Keratinocyte (primary cell): ENCODE results near the gene MRPL40. TPM values are rescaled to one million over a fixed set of nuclear protein-coding genes. Genes with fewer than 3 reads are reported as not detected.

Source experiments
- DNase-seq: peaks from one replicate; pipeline ENCODE4 v3.0.0-alpha.2; 2011; ENCODE audit warnings: low read depth, missing footprints, low spot score
- FAIRE-seq: peaks from 2 replicates; lab custom pipeline; 2011; peaks lifted over from hg19 to GRCh38; lab: Jason Lieb, UNC
- H2AFZ ChIP-seq: 2 replicates; pipeline ENCODE4 v1.6.0; 2012; ENCODE audit warnings: low read length, control low read depth, inconsistent platforms; ENCODE audit not compliant: control insufficient read depth
- H3K27ac ChIP-seq: 2 replicates; pipeline ENCODE4 v1.5.1; 2011; ENCODE audit warnings: low read length; ENCODE audit not compliant: control insufficient read depth, insufficient read depth
- H3K27me3 ChIP-seq: 3 replicates; pipeline ENCODE4 v1.6.0; 2011; ENCODE audit warnings: low read length; ENCODE audit not compliant: control insufficient read depth, insufficient read depth; ENCODE audit errors: extremely low read depth
- H3K36me3 ChIP-seq, 2 experiments: 2 replicates in 1 of 2; 3 replicates in 1 of 2; pipeline ENCODE4 v1.5.1; 2011; ENCODE audit warnings: low read length in 2 of 2, mild to moderate bottlenecking in 1 of 2; ENCODE audit not compliant: control insufficient read depth in 2 of 2, insufficient read depth in 2 of 2; ENCODE audit errors: extremely low read depth in 1 of 2
- H3K4me1 ChIP-seq: 3 replicates; pipeline ENCODE4 v1.5.1; 2011; ENCODE audit warnings: low read length; ENCODE audit not compliant: control insufficient read depth, insufficient read depth; ENCODE audit errors: extremely low read depth
- H3K4me2 ChIP-seq: 3 replicates; pipeline ENCODE4 v1.6.0; 2011; ENCODE audit warnings: low read depth, low read length; ENCODE audit not compliant: control insufficient read depth, insufficient read depth; ENCODE audit errors: extremely low read depth
- H3K4me3 ChIP-seq, 3 experiments: fragments of 200-600 bp in 1 of 3; sonication (generic) in 1 of 3; 2 replicates in 2 of 3; 3 replicates in 1 of 3; pipeline ENCODE4 v1.5.1; 2011 to 2016; ENCODE audit warnings: low read length in 3 of 3, mild to moderate bottlenecking in 3 of 3, control low read depth in 2 of 3, inconsistent platforms in 1 of 3, low read depth in 1 of 3, mixed read lengths in 1 of 3, mixed run types in 1 of 3, moderate library complexity in 1 of 3; ENCODE audit not compliant: control insufficient read depth in 2 of 3, insufficient read depth in 2 of 3; ENCODE audit errors: extremely low read depth in 1 of 3
- H3K79me2 ChIP-seq: 2 replicates; pipeline ENCODE4 v1.6.0; 2012; ENCODE audit warnings: low read length; ENCODE audit not compliant: control insufficient read depth, insufficient read depth
- H3K9ac ChIP-seq: 3 replicates; pipeline ENCODE4 v1.6.0; 2011; ENCODE audit warnings: low read length; ENCODE audit not compliant: control insufficient read depth, insufficient read depth; ENCODE audit errors: extremely low read depth
- H3K9me1 ChIP-seq: 3 replicates; pipeline ENCODE4 v1.6.0; 2011; ENCODE audit warnings: low read length; ENCODE audit not compliant: control insufficient read depth, insufficient read depth; ENCODE audit errors: extremely low read depth
- H3K9me3 ChIP-seq: 2 replicates; pipeline ENCODE4 v1.5.1; 2012; ENCODE audit warnings: low read depth, low read length; ENCODE audit not compliant: control insufficient read depth
- H4K20me1 ChIP-seq: 3 replicates; pipeline ENCODE4 v1.6.0; 2011; ENCODE audit warnings: low read length; ENCODE audit not compliant: control insufficient read depth, insufficient read depth; ENCODE audit errors: extremely low read depth
- EZH2 ChIP-seq: IDR thresholded peaks from one replicate; pipeline ENCODE4 v1.6.1; 2012; ENCODE audit warnings: inconsistent platforms, mild to moderate bottlenecking, low read length, moderate library complexity
- dilution Hi-C: fragments of 300-500 bp; cut with MboI; formaldehyde crosslinking; loops from one replicate; pipeline ENCODE4 v1.7.0; 2020; ENCODE audit warnings: low sequenced_read_pairs; ENCODE audit not compliant: extremely low pct_ligation_motif_present
- polyA plus RNA-seq, 5 experiments: library from polyadenylated mRNA; depleted of rRNA in 3 of 5; stranded (reverse) in 3 of 5; stranded (forward) in 1 of 5; unstranded in 1 of 5; fragments of >200 nt; gene quantifications; 1 replicate in 1 of 5; 2 replicates in 3 of 5; 3 replicates in 1 of 5; pipeline versions ENCODE4 v1.2.1 to v1.2.3, GENCODE V29; 2011 to 2012; ENCODE audit warnings: missing spikeins in 2 of 5, low read depth in 1 of 5, low replicate concordance in 1 of 5
- TF ChIP-seq, protein P1 (sequence below), 3 experiments: IDR thresholded peaks in 1 of 3; conservative IDR thresholded peaks in 1 of 3; optimal IDR thresholded peaks in 1 of 3; 2 replicates in 2 of 3; 3 replicates in 1 of 3; pipeline versions ENCODE3 to v1.5.1; 2011; ENCODE audit warnings: low read length in 3 of 3, mild to moderate bottlenecking in 3 of 3, moderate library complexity in 2 of 3, control low read depth in 1 of 3, inconsistent platforms in 1 of 3; ENCODE audit not compliant: insufficient read depth in 2 of 3; ENCODE audit errors: extremely low read depth in 1 of 3

MRPL40 gene
- polyA plus RNA-seq, 1 donor (not counting 4 experiments of a cell fraction or from before 2014, with no cell fraction given): 46.3 TPM

DNA sequence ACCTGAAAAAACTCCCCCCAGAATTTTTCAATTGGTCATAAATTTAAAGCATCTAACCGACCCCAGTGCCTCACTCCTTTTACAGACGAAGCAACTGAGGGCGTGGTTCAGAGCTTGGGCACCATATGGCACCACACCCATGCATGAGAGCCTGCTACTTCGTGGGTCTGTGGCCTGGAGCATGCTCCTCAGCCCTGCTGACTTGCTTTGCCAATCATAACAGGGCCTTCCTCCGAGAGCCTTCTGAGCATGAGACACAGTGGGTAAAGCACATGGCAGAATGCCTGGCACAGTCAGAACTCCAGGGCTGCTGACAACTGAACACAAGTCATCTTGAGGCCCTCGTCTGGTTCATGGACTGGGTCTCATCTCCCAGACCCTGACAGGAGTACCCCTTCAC lies 34.1 kb upstream of the MRPL40 start:
- Histone ChIP-seq H2AFZ (no peak overlapping the region), H3K36me3 (peaks cover 38 to 44% of the 10 kb centered on the region in 2 experiments), H4K20me1 (no peaks in the 10 kb centered on the region), H3K9ac (no peak overlapping the region), H3K79me2 (no peaks in the 10 kb centered on the region), H3K4me2 (no peak overlapping the region), H3K4me3 (no peak overlapping the region), H3K9me3 (no peaks in the 10 kb centered on the region), H3K9me1 (no peaks in the 10 kb centered on the region), H3K27ac (no peak overlapping the region), H3K27me3 (no peaks in the 10 kb centered on the region), H3K4me1 (no peaks in the 10 kb centered on the region)
- TF ChIP-seq EZH2: no peak
- TF ChIP-seq, protein P1, sequence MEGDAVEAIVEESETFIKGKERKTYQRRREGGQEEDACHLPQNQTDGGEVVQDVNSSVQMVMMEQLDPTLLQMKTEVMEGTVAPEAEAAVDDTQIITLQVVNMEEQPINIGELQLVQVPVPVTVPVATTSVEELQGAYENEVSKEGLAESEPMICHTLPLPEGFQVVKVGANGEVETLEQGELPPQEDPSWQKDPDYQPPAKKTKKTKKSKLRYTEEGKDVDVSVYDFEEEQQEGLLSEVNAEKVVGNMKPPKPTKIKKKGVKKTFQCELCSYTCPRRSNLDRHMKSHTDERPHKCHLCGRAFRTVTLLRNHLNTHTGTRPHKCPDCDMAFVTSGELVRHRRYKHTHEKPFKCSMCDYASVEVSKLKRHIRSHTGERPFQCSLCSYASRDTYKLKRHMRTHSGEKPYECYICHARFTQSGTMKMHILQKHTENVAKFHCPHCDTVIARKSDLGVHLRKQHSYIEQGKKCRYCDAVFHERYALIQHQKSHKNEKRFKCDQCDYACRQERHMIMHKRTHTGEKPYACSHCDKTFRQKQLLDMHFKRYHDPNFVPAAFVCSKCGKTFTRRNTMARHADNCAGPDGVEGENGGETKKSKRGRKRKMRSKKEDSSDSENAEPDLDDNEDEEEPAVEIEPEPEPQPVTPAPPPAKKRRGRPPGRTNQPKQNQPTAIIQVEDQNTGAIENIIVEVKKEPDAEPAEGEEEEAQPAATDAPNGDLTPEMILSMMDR (optimal IDR thresholded peaks at IDR 0.05 in 1 of 3, IDR thresholded peaks at IDR 0.05 in 1 of 3, conservative IDR thresholded peaks at IDR 0.05 in 1 of 3; ENCODE audit: extremely low read depth in 1 of 3, insufficient read depth in 2 of 3, low read length in 3 of 3): no peak
- FAIRE-seq (no peak), DNase-seq (no peak)
- dilution Hi-C loops: no loop called here

DNA sequence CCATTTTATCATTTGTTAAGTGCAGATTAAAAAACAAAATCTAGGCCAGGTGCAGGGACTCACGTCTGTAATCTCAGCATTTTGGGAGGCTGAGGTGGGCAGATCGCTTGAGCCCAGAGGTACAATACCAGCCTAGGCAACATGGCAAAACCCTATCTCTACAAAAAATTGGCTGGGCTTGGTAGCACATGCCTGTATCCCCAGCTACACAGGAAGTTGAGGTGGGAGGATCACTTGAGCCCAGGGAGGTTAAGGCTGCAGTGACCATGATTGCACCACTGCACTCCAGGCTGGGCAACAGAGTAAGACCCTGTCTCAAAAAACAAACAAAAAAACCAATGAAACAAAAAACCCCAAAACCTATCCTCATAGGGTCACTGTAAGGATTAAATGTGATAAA lies 33.7 kb upstream of the MRPL40 start:
- Histone ChIP-seq H3K79me2 (no peaks in the 10 kb centered on the region), H3K9ac (no peak overlapping the region), H3K27me3 (no peaks in the 10 kb centered on the region), H3K9me3 (no peaks in the 10 kb centered on the region), H3K4me2 (no peak overlapping the region), H3K36me3 (peaks cover 38 to 44% of the 10 kb centered on the region in 2 experiments), H4K20me1 (no peaks in the 10 kb centered on the region), H2AFZ (no peak overlapping the region), H3K27ac (no peak overlapping the region), H3K4me1 (no peaks in the 10 kb centered on the region), H3K4me3 (no peak overlapping the region), H3K9me1 (no peaks in the 10 kb centered on the region)
- no peak for DNase-seq
- no peak for FAIRE-seq
- TF ChIP-seq EZH2: no peak
- dilution Hi-C loops: no loop called here

DNA sequence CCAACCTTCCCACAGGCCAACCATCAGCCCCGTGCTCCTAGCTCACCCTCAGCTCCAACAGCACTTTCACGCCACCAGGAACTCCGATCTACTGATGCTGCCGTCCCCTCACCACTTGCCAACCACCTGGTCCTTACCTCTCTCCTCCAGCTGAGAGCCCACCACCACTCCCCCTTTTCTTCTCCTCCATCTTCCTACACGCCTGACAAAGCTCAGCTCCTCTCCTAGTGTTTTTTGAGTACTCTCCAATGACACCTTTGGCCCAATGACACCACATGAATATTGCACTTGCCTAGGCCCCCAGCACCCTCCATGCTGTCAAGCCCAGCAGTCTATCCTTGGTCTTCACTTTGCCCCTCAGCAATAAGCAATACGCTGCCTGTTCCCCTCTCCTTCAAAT lies 31.5 kb upstream of the MRPL40 start:
- dilution Hi-C loops: no loop called here
- Histone ChIP-seq H4K20me1 (no peaks in the 10 kb centered on the region), H3K4me2 (no peak overlapping the region), H2AFZ (no peak overlapping the region), H3K4me1 (no peaks in the 10 kb centered on the region), H3K27ac (no peak overlapping the region), H3K27me3 (no peaks in the 10 kb centered on the region), H3K9me3 (no peaks in the 10 kb centered on the region), H3K79me2 (no peaks in the 10 kb centered on the region), H3K36me3 (peaks cover 34 to 39% of the 10 kb centered on the region in 2 experiments), H3K9me1 (no peaks in the 10 kb centered on the region), H3K4me3 (no peak overlapping the region), H3K9ac (no peak overlapping the region)
- FAIRE-seq (no peak), DNase-seq (no peak)
- no peak for TF ChIP-seq EZH2
- TF ChIP-seq, protein P1 (optimal IDR thresholded peaks at IDR 0.05 in 1 of 3, IDR thresholded peaks at IDR 0.05 in 1 of 3, conservative IDR thresholded peaks at IDR 0.05 in 1 of 3; ENCODE audit: extremely low read depth in 1 of 3, insufficient read depth in 2 of 3, low read length in 3 of 3): no peak
